ENCODE data around the gene MTX2.
"Not testable (repeated sequence)": the region's sequence is repeated elsewhere in the genome, so short reads cannot be mapped to it uniquely, and the experiment has no call there.

The MTX2 gene

DNA sequence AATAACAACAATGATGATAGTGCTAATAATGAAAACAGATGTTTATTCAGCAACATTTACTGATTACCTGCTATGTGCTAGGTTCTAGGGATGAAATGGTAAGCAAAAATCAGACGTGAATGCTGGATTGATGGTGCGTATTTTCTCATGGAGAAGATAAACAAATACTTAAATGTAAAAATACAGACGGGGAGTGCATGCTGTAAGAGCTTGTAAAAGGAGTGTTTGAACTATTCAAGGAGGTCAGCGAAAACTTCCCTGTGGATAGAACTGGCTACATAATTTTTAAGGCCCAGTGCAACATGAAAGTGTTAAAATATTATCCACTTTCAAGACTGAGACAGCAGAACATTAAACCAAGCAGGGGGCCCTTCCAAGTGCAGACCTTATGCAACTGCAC, 22.1 kb downstream of the MTX2 start:
- DNase-seq, result no peak

DNA sequence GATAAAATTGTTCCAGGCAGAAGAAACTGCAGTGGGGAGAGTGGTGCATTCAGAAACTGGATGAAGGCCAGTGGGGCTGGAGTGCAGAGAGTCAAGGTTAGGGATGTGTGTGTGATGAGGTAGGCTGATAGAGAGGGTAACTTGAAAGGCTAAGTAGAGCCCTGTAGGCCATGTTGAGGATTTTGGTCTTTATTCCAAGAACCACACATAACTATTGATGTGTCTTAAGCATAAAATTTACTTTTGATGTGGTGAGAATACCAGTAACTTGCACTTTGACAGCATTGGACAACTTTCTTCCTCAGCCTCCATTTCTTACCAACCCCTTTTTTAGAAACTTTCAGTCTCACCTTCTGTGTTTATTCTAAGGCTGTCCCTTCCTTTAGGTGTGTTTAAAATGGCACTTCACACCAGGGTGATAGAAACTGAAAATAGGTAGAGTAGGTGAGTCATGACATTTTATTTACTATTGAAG, 22.6 kb downstream of the MTX2 start:
- DNase-seq, result no peak

DNA sequence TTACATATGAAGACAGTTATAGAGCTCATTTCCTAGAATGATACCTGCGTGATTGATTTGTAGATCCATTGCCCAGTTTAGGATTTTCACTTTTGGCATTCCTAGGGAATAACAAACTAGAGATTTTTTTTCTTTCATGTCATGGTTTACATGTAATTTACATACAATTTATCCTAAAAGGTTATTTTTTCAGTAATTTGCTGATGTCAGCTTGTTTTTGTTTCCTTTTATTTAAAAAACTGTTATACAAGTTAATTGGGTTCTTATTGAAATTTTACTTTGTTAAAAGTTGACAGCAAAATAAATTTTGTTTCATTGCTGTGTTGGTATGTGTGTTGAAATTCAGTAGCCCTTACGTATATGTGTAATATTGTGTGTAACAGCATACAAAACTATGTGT, 23.4 kb downstream of the MTX2 start:
- no peak for DNase-seq

DNA sequence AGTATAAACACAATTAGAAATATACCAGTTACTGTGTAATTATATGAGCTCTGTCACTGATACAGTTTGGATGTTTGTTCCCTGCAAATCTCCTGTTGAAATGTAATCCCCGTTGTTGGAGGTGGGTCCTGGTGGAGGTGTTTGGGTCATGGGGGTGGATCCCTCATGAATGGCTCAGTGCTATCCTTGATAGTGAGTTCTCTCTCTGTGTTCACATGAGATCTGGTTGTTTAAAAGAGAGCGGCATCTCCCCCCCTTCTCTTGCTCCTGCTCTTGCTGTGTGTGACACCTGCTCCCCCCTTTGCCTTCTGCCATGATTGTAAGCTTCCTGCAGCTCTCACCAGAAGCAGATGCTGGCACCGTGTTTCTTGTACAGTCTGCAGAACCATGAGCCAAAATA, 24.1 kb downstream of the MTX2 start:
- DNase-seq, result peak; percentile 52

DNA sequence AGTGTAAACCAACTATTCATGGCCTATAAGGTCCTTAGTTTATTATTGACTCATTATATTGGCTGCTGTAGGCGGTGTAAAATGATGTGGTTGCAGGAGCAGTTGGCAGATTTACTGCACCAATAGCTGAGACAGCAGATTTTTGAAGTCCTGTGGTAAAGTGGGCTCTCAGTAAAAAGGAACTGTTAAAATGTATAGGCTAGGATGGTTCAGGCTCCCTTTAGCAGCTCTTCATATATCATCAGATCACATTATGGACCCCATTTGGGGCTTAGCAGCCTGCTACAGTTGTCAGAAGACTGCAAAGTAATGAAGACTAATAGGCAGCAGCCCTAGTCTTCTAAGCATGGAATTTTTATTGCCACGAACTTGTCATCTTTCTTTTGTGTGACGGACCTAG, 27.8 kb downstream of the MTX2 start:
- peak; percentile 94 for DNase-seq

DNA sequence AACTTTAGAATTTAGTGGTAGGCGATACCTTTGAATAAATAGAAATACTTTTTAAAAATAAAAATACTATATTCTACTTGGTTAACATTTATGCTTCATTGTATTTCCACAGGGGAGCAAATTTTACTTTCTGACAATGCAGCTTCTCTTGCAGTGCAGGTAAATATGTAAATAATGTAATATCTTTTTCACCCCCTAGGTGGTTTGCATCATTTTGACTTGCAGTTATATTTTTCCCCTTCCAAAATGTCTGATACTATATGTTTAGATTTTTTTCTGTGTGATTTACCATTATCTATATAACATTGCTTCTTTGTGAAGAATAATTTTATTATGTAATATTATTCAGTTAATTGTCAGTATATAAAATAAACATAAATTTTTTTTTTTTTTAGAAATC, 28.5 kb downstream of the MTX2 start:
- DNase-seq, result no peak

DNA sequence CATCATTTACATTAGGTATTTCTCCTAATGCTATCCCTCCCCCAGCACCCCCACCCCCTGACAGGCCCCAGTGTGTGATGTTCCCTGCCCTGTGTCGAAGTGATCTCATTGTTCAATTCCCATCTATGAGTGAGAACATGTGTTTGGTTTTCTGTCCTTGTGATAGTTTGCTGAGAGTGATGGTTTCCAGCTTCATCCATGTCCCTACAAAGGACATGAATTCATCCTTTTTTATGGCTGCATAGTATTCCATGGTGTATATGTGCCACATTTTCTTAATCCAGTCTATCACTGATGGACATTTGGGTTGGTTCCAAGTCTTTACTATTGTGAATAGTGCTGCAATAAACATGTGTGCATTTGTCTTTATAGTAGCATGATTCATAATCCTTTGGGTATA, 36.8 kb downstream of the MTX2 start:
- not testable (repeated sequence) for DNase-seq

DNA sequence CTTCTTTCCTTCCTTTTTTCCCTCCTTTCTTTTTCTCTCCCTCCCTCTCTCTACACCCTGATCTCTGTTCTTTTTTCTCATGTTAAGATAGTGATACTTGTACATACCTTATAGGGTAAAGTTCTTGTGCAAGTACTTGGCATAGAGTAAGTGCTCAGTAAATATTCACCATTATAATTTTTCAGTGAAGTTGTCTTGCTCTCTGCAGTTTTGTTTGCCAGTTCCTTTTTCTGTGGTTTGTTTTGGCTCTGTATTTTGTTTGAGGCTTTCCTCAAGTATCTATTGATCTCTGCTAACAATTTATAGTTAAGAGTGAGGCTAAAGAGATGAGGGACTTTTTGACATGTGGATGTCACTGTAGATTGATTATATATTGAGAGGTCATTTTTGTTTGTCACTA, 48.0 kb downstream of the MTX2 start:
- DNase-seq, result no peak

DNA sequence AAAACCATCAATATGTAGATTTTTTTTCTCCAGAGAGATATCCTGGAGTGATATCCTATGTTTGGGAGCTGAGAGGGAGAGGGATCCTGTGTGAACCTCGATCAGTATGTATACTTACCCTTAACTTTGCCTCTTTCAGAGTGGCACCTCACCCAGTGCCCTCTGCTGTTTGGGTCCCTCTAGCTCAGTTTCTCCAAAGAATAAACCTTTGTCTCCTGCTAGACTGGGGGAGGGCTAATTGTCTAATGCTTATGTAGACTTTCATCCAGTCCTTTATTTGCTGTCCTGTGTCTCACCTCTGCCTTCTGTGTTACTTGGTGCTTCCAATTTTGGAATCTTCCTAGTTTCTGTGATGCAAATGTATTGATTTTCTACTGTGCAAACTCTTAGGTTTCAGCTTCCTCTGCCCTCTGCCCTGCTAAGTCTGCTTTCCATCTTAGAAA, 48.4 kb downstream of the MTX2 start:
- DNase-seq, result no peak

DNA sequence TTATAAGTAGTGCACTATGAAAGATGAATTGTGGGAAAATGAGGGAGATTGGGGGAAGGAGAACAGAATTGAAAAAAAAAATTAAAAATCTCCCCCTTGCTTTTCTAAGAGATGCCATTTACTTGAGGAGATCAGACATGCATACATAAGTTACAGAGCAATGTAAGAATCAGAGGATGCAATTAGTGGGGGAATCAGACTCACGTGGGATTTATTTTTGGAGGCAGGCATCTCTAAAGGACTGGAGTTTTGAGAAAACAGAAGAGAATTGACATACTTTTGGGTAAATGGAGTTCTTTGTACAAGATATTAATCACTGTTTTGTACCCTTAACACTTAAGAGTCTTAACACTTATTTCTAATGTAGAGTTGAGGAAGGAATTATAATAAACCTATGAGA, 52.7 kb downstream of the MTX2 start:
- DNase-seq, result no peak

DNA sequence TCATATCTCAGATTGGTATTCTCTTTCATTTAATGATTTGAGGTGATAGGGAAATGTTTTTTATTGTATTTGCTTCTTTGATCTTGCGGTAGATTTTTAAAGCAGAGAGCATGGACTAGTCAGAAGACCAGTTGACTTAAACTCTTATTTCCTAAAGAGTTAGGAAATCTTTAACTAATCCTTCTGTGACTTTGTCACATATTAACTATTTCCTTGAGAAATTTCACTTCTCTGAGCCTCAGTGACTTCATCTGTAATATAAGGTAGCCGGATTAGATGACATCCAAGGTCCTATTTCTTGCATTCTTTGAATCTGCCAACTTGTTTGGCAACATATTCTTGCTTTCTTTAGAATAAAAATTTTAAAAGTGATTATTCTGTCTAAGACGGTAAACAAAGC, 55.6 kb downstream of the MTX2 start:
- no peak for DNase-seq

DNA sequence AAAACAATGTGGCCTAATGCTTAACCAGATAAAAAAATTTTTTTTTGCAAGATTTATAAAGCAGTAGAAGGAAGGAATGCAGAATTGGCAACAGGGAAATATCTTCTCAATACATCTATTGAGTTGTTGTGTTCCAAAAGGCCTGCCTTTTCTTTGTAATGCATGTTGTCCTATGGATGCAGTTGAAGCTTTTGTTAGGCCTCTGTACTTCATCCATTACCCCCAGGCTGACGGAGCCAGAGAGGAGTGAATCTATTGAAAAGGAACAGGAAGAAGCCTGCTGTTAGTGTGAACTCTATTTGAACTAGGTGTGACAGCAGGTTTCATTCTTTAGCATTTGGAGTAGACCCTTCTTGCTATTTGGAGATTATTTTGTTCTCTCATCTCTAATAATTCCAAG, 56.5 kb downstream of the MTX2 start:
- no peak for DNase-seq

DNA sequence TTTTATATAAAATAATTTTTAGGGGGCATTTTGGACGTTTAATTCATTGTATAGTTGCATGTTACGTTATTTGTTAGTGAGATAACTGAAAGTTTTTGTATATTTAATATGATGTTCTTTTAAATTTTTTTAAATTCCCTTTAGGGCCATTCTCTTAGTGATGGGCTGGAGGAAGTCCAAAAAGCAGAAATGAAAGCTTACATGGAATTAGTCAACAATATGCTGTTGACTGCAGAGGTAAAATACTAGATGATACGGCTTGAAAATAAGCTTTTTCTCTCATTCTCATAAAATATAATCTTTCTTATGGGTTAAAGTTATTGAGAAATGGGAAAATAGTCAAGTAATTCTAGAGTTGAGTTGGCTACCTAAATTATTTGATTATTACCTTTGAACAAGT, 58.9 kb downstream of the MTX2 start:
- DNase-seq, result no peak

DNA sequence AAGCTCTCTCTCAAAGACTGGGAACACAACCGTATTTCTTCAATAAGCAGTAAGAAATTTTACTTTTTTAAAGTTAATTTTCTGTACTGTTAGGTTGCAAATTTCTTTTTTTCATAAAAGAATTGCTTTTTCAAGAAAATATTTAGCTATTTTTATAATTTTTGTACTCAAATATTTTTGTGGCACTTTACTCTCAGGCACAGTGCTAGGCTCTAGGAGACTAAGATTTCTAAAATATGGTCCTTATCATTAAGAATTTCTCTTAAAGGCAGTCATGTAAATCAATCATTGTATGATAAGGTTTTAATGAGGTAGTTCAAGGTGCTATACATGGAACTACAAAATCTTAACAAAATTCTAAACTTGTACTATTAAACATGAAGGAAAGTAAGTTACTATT, 61.4 kb downstream of the MTX2 start:
- no peak for DNase-seq

DNA sequence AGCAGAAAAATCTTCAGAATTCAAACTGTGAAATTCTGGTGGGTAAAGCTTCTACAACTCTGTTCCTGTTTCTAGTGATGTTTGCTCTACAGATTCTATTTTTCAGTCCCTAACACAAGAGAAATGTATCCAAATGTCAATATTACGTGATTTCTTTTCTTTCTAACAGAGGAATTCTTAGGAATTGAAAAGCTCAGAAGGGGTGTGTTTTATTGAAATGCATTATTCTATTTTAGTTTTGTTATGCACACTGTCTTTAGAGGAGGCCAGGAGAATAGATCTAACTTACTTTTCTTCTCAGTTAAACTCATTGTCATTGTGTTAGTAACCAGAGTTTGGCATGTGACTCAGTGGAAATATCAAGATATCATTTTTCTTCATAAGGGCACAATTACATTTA, 62.4 kb downstream of the MTX2 start:
- no peak for DNase-seq

DNA sequence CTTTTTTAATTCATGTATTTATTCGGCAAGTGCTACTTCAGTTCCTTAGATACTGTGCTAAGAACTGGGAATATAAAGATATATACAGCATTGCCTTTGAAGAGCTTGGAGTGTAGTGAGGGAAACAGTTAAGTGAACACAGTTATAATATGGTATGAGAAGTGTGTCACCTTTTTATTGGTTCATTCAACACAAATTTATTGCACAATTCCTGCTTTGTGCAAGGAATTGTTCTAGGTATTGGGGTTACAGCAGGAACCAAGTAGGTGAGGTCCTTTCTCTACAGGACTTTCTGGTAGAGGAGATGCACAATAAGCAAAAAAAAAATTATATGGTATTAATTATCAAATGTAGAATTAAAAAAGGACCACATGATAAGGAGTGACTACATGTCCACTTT, 65.5 kb downstream of the MTX2 start:
- DNase-seq, result no peak

DNA sequence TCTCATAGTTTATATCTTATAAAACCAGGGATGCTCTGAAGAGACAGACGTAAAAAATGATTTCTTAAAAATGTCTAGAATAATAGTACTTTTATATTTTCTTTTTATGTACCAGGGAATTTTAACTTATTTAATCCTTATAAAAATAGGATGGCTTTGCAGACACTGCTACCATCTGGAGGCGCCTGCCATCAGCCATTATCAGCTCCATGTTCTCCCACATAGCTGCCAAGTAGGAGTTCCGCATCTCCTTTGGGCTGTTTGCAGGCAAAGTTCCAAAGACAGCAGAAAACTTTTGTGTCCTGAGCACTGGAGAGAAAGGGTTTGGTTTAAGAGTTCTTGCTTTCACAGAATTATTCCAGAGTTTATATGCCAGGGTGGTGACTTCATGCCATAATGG, 69.2 kb downstream of the MTX2 start:
- no peak for DNase-seq

DNA sequence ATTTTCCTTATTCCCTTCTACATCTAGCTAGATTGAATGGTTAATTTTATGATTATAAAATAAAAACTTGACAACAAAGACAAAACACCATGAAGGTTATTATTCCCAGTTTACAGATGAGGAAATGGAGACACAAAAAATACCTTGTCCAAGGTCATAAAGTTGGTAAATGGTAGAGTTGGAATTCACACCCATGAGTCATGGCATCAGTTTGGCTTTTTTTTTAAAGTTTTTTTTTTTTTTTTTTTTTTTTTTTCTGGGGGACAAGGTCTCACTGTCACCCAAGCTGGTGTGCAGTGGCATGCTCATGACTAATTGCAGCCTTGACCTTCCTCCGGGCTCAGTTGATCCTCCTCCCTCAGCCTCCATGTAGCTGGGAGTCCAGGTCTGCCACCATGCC, 70.0 kb downstream of the MTX2 start:
- DNase-seq, result no peak

DNA sequence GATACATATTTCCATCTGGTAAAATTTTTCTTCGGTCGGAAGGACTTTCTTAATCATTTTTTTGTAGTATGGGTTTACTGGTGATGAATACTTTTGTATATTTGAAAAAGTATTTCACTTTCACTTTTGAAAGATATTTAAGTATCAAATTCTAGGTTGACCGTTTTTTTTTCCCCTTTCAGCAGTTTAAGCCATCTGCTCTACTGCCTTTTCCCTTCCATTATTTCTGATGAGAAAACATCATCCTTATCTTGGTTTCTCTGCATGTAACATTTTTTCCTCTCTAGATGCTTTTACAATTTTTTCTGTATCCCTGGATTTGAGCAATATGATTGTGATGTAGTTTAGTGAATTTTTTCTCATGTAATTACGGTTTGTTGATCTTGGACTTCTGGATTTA, 87.0 kb downstream of the MTX2 start:
- DNase-seq, result no peak

DNA sequence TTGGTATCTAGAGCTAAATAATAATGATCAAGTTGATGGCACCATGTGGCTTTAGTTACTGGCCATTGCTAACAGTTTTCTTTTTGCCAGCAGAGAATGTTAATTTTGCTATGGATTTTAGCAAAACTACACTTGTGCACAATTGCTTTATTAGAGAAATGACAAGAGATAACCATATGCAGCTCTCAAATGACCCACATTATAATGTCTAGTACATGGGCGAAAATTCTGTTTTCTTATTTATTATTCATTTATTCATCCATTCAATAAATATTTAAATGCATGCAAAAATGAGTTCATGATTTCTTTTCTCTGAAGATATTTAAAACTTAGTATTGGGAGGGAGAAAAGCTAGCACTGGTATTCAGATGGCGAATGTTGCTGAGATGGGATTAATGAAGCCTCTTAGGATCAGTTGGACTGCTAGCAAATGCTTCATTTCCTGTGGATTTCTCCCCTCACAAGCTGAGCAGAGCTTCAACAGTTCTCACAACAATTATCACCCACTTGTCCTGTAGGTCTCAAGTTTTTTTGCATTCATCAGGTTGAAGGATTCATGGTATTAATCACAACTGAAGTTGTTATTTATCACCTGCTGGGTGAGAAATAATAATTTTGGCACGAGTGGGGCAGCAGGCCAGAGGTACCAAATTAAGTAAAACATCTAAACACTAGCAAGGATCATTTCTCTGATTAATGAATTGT, 95.2 kb downstream of the MTX2 start:
- no peak for DNase-seq

DNA sequence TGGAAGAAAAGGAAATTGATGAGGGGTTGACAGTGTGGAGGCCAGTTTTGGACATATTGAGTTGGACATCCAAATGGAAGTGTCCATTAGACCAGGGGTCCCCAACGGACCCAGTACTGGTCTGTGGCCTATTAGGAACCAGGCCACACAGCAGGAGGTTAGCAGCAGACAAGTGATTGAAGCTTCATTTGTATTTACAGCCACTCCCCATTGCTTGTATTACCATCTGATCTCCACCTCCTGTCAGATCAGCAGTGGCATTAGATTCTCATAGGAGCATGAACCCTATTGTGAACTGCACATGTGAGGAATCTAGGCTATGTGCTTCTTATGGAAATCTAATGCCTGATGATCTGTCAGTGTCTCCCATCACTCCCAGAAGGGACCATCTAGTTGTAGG, 99.1 kb downstream of the MTX2 start:
- no peak for DNase-seq

DNA sequence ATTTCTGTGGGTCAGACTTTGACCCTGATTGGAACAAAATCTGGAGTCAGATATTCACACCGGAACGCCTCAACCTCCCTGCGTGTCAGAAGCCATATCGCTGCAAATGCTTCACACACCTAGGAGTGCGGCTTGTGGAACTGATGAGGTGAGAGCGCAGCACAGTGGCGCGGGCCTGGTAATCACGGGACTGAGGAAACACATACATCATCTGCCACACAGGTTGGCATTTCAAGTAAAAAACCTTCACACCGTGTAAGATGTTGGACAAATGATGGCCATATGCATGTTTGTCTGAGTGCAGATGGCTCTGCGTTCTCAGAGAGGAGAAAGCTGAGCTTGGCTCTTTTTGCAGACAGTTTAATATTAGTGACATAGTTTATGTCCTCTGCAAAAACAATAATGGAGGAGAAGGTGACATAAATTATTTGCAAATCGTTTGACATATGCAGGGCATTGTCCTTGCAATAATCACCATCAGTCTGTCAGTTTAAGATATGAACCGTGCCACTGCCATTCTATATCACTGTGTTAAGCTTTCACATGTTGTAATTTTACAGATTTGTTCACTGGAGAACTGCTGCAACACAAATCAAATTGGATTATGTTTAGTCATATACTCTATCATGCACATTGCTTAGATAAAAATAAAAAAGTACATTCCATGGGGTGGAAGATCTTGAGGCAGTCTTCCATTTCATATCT, 101.4 kb downstream of the MTX2 start:
- DNase-seq, result no peak

DNA sequence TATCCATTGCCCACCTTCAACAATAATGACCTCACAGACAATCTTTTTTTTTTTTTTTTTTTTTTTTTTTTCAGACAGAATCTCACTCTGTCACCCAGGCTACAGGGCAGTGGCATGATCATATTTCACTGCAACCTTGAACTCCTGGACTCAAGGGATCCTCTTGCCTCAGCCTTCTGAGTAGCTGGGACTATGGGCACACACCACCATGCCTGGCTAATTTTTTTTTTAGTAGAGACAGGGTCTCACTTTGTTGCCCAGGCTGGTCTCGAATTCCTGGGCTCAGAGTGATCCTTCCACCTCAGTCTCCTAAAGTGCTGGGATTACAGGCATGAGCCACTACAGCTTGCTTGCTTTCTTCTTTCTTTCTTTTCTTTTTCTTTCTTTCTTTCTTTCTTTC, 103.9 kb downstream of the MTX2 start:
- not testable (repeated sequence) for DNase-seq

DNA sequence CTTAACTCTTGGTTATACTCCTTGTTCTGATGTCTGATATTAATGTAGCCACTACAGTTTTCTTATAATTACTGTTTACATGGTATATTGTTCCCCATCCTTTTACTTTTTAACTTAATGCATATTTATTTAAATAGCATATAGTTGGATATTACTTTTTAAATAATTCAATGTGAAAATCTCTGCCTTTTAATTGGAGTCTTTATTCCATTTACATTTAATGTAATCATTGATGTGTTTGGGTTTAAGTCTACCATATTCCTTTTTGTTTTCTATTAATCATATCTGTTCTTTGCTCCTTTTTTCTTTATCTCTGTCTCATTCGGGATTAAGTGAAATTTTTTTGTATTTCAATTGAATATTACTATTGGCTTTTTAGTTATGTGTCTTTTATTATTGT, 109.1 kb downstream of the MTX2 start:
- DNase-seq, result no peak

DNA sequence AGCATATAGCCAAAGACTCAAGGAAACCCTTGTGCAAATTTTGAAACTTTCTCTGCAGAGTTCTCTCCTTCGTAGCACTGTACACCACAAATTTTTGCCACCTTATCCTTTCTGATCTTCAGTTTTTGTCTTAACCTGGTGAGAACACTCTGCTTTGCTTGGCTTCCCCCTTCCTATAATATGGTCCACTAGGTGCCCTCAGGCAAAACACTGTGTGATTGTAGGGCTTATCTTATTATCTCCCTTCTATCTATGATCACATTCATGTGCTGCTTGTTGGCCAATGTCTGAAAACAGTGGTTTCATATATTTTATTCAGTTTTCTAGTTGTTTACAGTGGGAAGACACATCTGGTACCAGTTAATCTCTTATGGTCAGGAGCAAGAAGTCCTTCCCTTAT, 111.1 kb downstream of the MTX2 start:
- no peak for DNase-seq
